RWPE2 (cell line): ENCODE measurements around the gene SLC7A1.
"Not testable (repeated sequence)": the region's sequence is repeated elsewhere in the genome, so short reads cannot be mapped to it uniquely, and the experiment has no call there.

ENCODE experiments used
- ATAC-seq: fragments of 200-7000 bp; cut with Tn5 transposase; 3 replicates; pipeline ENCODE4 v1.9.1; 2021; ENCODE audit warnings: low read depth
- DNase-seq: peaks from one replicate; pipeline ENCODE4 v3.0.0-alpha.2; 2020; ENCODE audit warnings: low spot score
- H3K27ac ChIP-seq: fragments of 450-650 bp; 2 replicates; pipeline ENCODE4 v1.5.1; 2017; ENCODE audit warnings: mild to moderate bottlenecking; ENCODE audit not compliant: poor library complexity, severe bottlenecking
- H3K27me3 ChIP-seq: fragments of 250-450 bp; sonication (Bioruptor Pico); 2 replicates; pipeline ENCODE4 v1.5.1; 2021; ENCODE audit warnings: mild to moderate bottlenecking, moderate library complexity; ENCODE audit not compliant: insufficient read depth, poor library complexity, severe bottlenecking
- H3K36me3 ChIP-seq: fragments of 250-450 bp; sonication (Bioruptor Pico); 2 replicates; pipeline ENCODE4 v1.5.1; 2020; ENCODE audit warnings: low read depth, mild to moderate bottlenecking, moderate library complexity
- H3K4me1 ChIP-seq: fragments of 250-450 bp; sonication (Bioruptor Pico); 2 replicates; pipeline ENCODE4 v1.5.1; 2021; ENCODE audit warnings: mild to moderate bottlenecking, moderate library complexity; ENCODE audit not compliant: insufficient read depth, poor library complexity, severe bottlenecking
- H3K4me3 ChIP-seq: fragments of 250-450 bp; sonication (Bioruptor Pico); 2 replicates; pipeline ENCODE4 v1.5.1; 2021; ENCODE audit warnings: mild to moderate bottlenecking, moderate library complexity; ENCODE audit not compliant: severe bottlenecking
- H3K9me3 ChIP-seq: fragments of 250-450 bp; sonication (Bioruptor Pico); 2 replicates; pipeline ENCODE4 v1.5.1; 2021; ENCODE audit warnings: mild to moderate bottlenecking, moderate library complexity; ENCODE audit not compliant: severe bottlenecking
- TF ChIP-seq, protein P1 (sequence below): fragments of 450-650 bp; IDR thresholded peaks from one replicate; pipeline ENCODE4 v1.5.1; 2017; ENCODE audit warnings: mild to moderate bottlenecking, moderate library complexity; ENCODE audit not compliant: poor library complexity, severe bottlenecking

Gene SLC7A1

DNA sequence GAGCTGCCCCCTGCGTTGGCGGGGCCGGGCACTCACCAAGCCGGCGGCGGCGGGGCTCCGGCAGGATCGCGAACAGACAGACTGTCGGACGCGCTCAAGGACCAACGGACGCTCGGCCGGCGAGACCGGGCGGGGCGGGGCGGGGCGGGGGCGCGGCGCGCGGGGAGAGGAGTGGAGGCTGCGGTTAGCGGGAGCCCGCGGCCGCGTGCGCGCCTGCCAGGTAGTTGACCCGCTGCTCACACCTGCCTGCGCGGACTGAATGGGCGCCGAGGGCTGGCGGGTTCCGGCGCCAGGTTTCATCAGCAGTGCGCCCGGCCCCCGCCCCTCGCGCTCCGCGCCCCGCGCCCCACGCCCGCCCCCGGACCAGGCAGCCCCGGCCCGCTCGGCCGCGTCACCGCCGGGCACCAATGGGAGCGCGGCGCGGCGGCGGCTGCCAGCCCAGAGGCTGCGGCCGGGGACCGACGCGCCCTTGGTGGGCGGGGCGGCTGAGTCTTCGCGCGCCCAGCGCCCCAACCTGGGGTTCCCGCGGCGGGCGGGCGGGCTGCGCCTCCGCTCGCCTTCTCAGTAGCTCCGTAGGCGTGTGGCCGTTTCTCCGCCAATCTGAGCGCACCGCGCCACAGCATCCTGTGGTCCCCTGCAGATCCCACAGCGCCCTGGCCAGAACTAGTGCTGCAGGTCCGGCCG lies at the start of gene SLC7A1:
Gene SLC7A1 (minus strand): TSS at position 309 of the 684 bp plus-strand sequence. CDS start 59,500 bp downstream, outside the sequence.
- no peaks in the 10 kb centered on the region for H3K9me3 ChIP-seq
- TF ChIP-seq, protein P1, sequence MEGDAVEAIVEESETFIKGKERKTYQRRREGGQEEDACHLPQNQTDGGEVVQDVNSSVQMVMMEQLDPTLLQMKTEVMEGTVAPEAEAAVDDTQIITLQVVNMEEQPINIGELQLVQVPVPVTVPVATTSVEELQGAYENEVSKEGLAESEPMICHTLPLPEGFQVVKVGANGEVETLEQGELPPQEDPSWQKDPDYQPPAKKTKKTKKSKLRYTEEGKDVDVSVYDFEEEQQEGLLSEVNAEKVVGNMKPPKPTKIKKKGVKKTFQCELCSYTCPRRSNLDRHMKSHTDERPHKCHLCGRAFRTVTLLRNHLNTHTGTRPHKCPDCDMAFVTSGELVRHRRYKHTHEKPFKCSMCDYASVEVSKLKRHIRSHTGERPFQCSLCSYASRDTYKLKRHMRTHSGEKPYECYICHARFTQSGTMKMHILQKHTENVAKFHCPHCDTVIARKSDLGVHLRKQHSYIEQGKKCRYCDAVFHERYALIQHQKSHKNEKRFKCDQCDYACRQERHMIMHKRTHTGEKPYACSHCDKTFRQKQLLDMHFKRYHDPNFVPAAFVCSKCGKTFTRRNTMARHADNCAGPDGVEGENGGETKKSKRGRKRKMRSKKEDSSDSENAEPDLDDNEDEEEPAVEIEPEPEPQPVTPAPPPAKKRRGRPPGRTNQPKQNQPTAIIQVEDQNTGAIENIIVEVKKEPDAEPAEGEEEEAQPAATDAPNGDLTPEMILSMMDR = no peak
- peak within 1 kb of the TSS; percentile 97 for H3K4me3 ChIP-seq
- peak; percentile 73 for DNase-seq
- no peaks in the 10 kb centered on the region for H3K27me3 ChIP-seq
- H3K36me3 ChIP-seq = peaks cover 34% of the 10 kb centered on the region
- peak within 1 kb of the TSS; percentile 91 for H3K27ac ChIP-seq
- peaks cover 33% of the 10 kb centered on the region for H3K4me1 ChIP-seq
- peak; percentile 84 for ATAC-seq

DNA sequence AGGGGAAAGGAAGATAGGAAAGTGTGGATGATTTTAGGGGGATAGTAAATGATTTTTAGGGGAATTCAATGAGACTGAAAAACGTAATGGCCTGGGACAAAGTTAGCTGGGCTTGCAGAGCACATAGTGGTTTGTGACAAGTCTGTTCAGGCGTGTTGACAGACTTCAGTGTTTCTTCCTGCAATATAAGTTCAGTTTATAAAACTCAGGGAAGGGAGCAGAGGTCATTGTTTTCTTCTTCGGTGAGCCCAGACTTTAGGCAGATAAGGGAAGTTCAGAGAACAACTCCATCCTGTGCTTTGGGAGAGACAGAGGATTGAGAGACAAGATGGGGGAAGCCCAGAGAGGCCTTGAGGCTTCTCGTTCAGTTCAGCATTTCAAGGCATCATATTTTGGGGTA lies 45.2 kb upstream of the SLC7A1 start:
- no peaks in the 10 kb centered on the region for H3K27me3 ChIP-seq
- H3K9me3 ChIP-seq = no peaks in the 10 kb centered on the region
- DNase-seq (no peak), ATAC-seq (no peak)
- H3K36me3 ChIP-seq = no peaks in the 10 kb centered on the region
- no peaks in the 10 kb centered on the region for H3K4me1 ChIP-seq
- H3K27ac ChIP-seq = no peak overlapping the region
- no peak overlapping the region for H3K4me3 ChIP-seq
- TF ChIP-seq, protein P1 = no peak

DNA sequence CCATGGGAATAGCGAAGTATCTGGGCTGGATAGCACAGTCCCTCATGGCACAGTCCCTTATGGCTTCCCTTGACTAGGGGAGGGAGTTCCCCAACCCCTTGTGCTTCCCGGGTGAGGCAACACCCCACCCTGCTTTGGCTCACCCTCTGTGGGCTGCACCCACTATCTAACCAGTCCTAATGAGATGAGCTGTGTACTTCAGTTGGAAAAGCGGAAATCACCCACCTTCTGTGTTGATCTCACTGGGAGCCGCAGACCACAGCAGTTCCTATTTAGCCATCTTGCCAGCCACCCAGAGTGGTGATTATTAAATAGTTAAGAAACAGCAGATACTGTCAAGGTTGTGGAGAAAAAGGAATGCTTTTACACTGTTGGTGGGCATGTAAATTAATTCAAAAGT lies 41.3 kb upstream of the SLC7A1 start:
- not testable (repeated sequence) for H3K27me3 ChIP-seq, H3K4me1 ChIP-seq, DNase-seq, H3K4me3 ChIP-seq, ATAC-seq, H3K36me3 ChIP-seq, H3K27ac ChIP-seq, H3K9me3 ChIP-seq

DNA sequence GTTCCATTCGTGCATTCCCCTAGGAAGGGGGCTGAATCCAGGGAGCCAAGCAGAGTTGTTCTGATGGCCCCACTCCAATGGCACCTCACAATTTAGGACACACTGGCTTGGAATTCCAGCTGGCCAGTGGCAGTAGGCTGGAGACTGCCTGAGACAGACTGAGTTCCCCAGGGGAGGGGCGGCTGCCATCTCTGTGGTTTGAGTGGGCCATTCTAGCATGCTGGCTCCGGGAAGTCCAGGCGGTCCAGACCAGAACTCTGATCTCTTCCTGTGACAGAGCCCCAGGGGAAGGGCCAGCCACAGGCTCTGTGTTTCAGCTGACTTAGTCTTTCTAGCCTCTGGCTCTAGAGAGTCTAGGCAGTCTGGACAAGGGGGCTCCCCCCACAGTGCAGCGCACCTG lies 29.5 kb upstream of the SLC7A1 start:
- Histone ChIP-seq H3K36me3 (no peaks in the 10 kb centered on the region), H3K27ac (no peak overlapping the region), H3K4me1 (no peaks in the 10 kb centered on the region), H3K27me3 (no peaks in the 10 kb centered on the region), H3K9me3 (no peaks in the 10 kb centered on the region), H3K4me3 (no peak overlapping the region)
- ATAC-seq (no peak), DNase-seq (no peak)
- TF ChIP-seq, protein P1 = no peak

DNA sequence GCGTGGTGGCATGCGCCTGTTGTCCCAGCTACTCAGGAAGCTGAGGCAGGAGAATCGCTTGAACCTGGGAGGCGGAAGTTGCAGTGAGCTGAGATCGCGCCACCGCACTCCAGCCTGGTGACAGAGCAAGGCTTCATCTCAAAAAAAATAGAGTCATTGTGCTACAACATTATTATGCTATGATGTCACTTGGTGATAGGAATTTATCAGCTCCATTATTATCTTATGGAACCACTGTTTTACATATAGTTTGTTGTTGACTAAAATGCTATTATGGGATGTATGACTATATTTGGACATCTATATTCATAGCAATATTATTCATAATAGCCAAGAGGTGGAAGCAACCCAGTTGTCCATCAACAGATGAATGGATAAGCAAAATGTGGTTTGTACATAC lies 26.4 kb upstream of the SLC7A1 start:
- Histone ChIP-seq H3K9me3 (no peaks in the 10 kb centered on the region), H3K36me3 (no peaks in the 10 kb centered on the region), H3K27ac (no peak overlapping the region), H3K4me3 (no peak overlapping the region), H3K27me3 (no peaks in the 10 kb centered on the region), H3K4me1 (no peaks in the 10 kb centered on the region)
- DNase-seq (no peak), ATAC-seq (no peak)
- TF ChIP-seq, protein P1 = no peak
